HepG2 (cell line): ENCODE results near the gene CNTFR. TPM values are rescaled to one million over a fixed set of nuclear protein-coding genes. Genes with fewer than 3 reads are reported as not detected.

ENCODE experiments used
- ATF7-NPFF ChIP-seq: sonication (generic); formaldehyde crosslinking; IDR thresholded peaks from 2 replicates; pipeline ENCODE4 v1.8.1; 2023; ENCODE audit warnings: mild to moderate bottlenecking, low read depth, missing genetic modification reagents, moderate library complexity
- GZF1 ChIP-seq: sonication (generic); formaldehyde crosslinking; IDR thresholded peaks from 2 replicates; pipeline ENCODE4 v1.5.1; 2020; ENCODE audit warnings: mild to moderate bottlenecking, missing genetic modification reagents
- HES4 ChIP-seq: sonication (generic); formaldehyde crosslinking; IDR thresholded peaks from 2 replicates; pipeline ENCODE4 v1.9.0; 2021; ENCODE audit warnings: mild to moderate bottlenecking, missing genetic modification reagents, borderline replicate concordance
- JUND ChIP-seq: sonication (generic); formaldehyde crosslinking; IDR thresholded peaks from 2 replicates; pipeline ENCODE4 v1.8.0; 2022; ENCODE audit warnings: mild to moderate bottlenecking, missing genetic modification reagents
- KDM2A ChIP-seq: sonication (generic); formaldehyde crosslinking; IDR thresholded peaks from 2 replicates; pipeline ENCODE4 v1.4.0; 2020; ENCODE audit warnings: low read depth, missing genetic modification reagents, borderline replicate concordance
- KLF9 ChIP-seq: IDR thresholded peaks from 2 replicates; pipeline ENCODE4 v1.6.1; 2016; ENCODE audit warnings: low read depth
- NCOA1 ChIP-seq: sonication (generic); formaldehyde crosslinking; IDR thresholded peaks from 2 replicates; pipeline ENCODE4 v1.9.0; 2021; ENCODE audit warnings: missing genetic modification reagents
- NCOR1 ChIP-seq: fragments of 200-600 bp; sonication (generic); IDR thresholded peaks from 2 replicates; pipeline ENCODE4 v1.7.0; 2017; ENCODE audit warnings: antibody characterized with exemption, low read length, borderline replicate concordance
- RARA ChIP-seq: IDR thresholded peaks from 2 replicates; pipeline ENCODE4 v1.6.1; 2016; ENCODE audit warnings: missing genetic modification reagents, missing compliant biosample characterization
- RBM39 ChIP-seq: fragments of 200-400 bp; formaldehyde crosslinking; IDR thresholded peaks from one replicate; pipeline ENCODE4 v1.6.1; 2018; ENCODE audit warnings: antibody characterized with exemption, mild to moderate bottlenecking, low read depth, low read length; ENCODE audit not compliant: poor library complexity, severe bottlenecking
- RCOR2 ChIP-seq: IDR thresholded peaks from 2 replicates; pipeline ENCODE4 v1.6.1; 2016; ENCODE audit warnings: missing biosample characterization, missing genetic modification reagents
- SMAD3 ChIP-seq: sonication (generic); formaldehyde crosslinking; IDR thresholded peaks from 2 replicates; pipeline ENCODE4 v1.4.0; 2020; ENCODE audit warnings: missing genetic modification reagents
- SMC3 ChIP-seq: IDR thresholded peaks from 2 replicates; pipeline ENCODE4 v1.6.1; 2011; ENCODE audit warnings: low read length, improper control_type of control experiment
- SP1 ChIP-seq, 2 experiments: fragments of 450-650 bp in 1 of 2; sonication (generic) in 1 of 2; formaldehyde crosslinking in 1 of 2; IDR thresholded peaks; 2 replicates each; pipeline versions ENCODE4 v1.4.0 to v1.6.1; 2016 to 2020; ENCODE audit warnings: missing genetic modification reagents in 1 of 2
- SPEN ChIP-seq: sonication (generic); formaldehyde crosslinking; IDR thresholded peaks from 2 replicates; pipeline ENCODE4 v1.5.1; 2020; ENCODE audit warnings: low read depth, mild to moderate bottlenecking, missing genetic modification reagents
- STAG1 ChIP-seq: sonication (generic); formaldehyde crosslinking; IDR thresholded peaks from 2 replicates; pipeline ENCODE4 v1.4.0; 2020; ENCODE audit warnings: missing genetic modification reagents
- ZNF260 ChIP-seq: sonication (generic); formaldehyde crosslinking; IDR thresholded peaks from 2 replicates; pipeline ENCODE4 v1.4.0; 2020; ENCODE audit warnings: missing genetic modification reagents, low read depth, mild to moderate bottlenecking, borderline replicate concordance
- ZNF446 ChIP-seq: sonication (generic); formaldehyde crosslinking; IDR thresholded peaks from 2 replicates; pipeline ENCODE4 v1.5.0; 2020; ENCODE audit warnings: mild to moderate bottlenecking, missing genetic modification reagents
- ZNF777 ChIP-seq: sonication (generic); formaldehyde crosslinking; IDR thresholded peaks from 2 replicates; pipeline ENCODE4 v1.4.0; 2020; ENCODE audit warnings: missing genetic modification reagents
- polyA plus RNA-seq, 8 experiments: library from polyadenylated mRNA; depleted of rRNA in 3 of 8; stranded (reverse) in 7 of 8; unstranded in 1 of 8; fragments of >200 nt; fragmentation: Illumina TruSeq in 4 of 8; extraction: Trizol in 4 of 8; gene quantifications; 2 replicates each; pipeline versions ENCODE4 v1.2.1 to v1.2.3, GENCODE V29; 2011 to 2016; ENCODE audit warnings: low read depth in 4 of 8, missing spikeins in 1 of 8, mixed read lengths in 1 of 8; ENCODE audit not compliant: insufficient read depth in 1 of 8
- total RNA-seq, 5 experiments: library from RNA; depleted of rRNA; stranded (reverse); fragments of >200 nt; fragmentation: Illumina TruSeq; extraction: Trizol; gene quantifications; 2 replicates each; pipeline ENCODE4 v1.2.3, GENCODE V29; 2016; ENCODE audit warnings: low read depth in 1 of 5
- TF ChIP-seq, protein P1 (sequence below): sonication (generic); formaldehyde crosslinking; IDR thresholded peaks from 2 replicates; pipeline ENCODE4 v1.5.0; 2020; ENCODE audit warnings: missing genetic modification reagents
- TF ChIP-seq, protein P2 (sequence below): sonication (generic); formaldehyde crosslinking; IDR thresholded peaks from 2 replicates; pipeline ENCODE4 v1.8.1; 2023; ENCODE audit warnings: mild to moderate bottlenecking, missing genetic modification reagents
- TF ChIP-seq, protein P3 (sequence below): sonication (generic); formaldehyde crosslinking; IDR thresholded peaks from 2 replicates; pipeline ENCODE4 v1.5.0; 2020; ENCODE audit warnings: missing genetic modification reagents, mild to moderate bottlenecking, borderline replicate concordance
- TF ChIP-seq, protein P4 (sequence below): IDR thresholded peaks from 2 replicates; pipeline ENCODE4 v1.4.0; 2020; ENCODE audit warnings: mild to moderate bottlenecking, missing genetic modification reagents

Gene CNTFR
- total and polyA plus RNA-seq, 2 of the 13 experiments (the other 11 are each of a cell fraction or from before 2014, with no cell fraction given) = not detected

DNA sequence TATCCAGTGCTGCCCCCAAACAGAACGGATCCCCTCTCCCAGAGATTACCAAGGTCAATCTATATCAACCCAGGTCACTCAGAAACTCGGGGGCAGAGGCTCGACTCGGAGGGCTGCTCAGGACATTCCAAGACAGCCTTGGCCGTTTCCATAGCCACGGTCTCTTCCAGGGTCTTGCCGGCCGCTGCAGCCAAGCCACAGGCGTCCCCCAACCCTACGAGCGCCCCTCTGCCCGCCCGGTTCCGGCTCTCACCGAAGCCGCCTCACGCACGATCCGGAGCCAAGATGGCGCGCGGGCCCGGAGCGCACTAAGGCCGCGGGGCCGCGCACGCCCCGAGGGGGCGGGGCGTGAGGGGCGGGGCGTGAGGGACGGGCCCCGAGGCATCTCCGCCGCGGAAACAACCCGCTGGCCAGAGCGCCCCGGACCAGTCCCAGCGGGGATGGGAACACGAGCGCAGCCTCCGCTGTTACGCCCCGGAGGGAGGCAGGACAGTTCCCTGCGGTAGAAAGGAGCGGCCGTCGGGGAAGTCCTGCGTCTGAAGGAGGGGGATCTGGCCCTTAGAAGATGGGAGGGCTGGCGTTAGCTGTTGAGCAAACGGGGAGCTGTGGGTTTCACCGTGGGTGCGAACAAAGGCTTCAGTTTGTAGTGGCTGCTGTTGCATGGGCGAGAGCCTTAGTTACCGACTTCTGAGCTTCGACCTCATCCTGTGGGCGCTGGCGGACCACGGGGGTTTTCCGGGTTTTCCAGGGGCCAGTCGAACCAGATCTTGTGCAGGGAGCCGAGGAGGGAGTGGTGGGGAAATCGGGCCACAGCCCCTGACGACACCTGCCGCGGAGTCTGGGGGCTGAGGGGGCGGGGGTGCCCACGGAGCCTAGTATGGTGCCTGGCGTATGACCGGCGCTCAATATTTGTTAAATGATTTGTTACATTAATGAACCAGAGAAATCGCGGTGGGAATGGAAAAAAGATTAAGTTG lies 22.6 kb upstream of the CNTFR start, which contains the start of gene RPP25L (continued):
- TF ChIP-seq GZF1 (no peak), ATF7-NPFF (no peak; the same call in 1 of the 2 replicates), RARA (no peak), SMC3 (no peak), RBM39 (peak; percentile 38), SPEN (peak; percentile 61; the same call in 1 of the 2 replicates), SP1 (IDR thresholded peaks at IDR 0.05) (no peak), SP1 (CRISPR knock-in tag; IDR thresholded peaks at IDR 0.05) (peak; percentile 68), NCOR1 (no peak), NCOA1 (CRISPR knock-in tag) (no peak), KLF9 (CRISPR knock-in tag) (no peak), KDM2A (CRISPR knock-in tag) (peak; percentile 70), RCOR2 (CRISPR knock-in tag) (no peak), SMAD3 (CRISPR knock-in tag) (0 out of 2 replicates have a peak, but pooled peaks have one; percentile 33), HES4 (no peak), ZNF777 (CRISPR knock-in tag) (peak; percentile 97), JUND (CRISPR knock-in tag) (no peak), ZNF446 (0 out of 2 replicates have a peak, but pooled peaks have one; percentile 29), STAG1 (CRISPR knock-in tag) (no peak), ZNF260 (no peak)
- TF ChIP-seq, protein P1, sequence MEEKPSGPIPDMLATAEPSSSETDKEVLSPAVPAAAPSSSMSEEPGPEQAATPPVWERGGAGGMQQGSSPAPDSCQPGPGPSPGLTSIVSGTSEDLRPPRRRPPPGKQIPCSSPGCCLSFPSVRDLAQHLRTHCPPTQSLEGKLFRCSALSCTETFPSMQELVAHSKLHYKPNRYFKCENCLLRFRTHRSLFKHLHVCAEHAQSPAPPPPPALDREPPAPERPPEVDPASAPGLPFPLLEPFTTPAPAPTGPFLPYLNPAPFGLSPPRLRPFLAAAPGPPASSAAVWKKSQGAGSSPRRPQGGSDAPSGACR = no peak
- TF ChIP-seq, protein P2, sequence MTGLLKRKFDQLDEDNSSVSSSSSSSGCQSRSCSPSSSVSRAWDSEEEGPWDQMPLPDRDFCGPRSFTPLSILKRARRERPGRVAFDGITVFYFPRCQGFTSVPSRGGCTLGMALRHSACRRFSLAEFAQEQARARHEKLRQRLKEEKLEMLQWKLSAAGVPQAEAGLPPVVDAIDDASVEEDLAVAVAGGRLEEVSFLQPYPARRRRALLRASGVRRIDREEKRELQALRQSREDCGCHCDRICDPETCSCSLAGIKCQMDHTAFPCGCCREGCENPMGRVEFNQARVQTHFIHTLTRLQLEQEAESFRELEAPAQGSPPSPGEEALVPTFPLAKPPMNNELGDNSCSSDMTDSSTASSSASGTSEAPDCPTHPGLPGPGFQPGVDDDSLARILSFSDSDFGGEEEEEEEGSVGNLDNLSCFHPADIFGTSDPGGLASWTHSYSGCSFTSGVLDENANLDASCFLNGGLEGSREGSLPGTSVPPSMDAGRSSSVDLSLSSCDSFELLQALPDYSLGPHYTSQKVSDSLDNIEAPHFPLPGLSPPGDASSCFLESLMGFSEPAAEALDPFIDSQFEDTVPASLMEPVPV (CRISPR knock-in tag) = no peak
- TF ChIP-seq, protein P3, sequence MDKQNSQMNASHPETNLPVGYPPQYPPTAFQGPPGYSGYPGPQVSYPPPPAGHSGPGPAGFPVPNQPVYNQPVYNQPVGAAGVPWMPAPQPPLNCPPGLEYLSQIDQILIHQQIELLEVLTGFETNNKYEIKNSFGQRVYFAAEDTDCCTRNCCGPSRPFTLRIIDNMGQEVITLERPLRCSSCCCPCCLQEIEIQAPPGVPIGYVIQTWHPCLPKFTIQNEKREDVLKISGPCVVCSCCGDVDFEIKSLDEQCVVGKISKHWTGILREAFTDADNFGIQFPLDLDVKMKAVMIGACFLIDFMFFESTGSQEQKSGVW (CRISPR knock-in tag) = no peak
- TF ChIP-seq, protein P4, sequence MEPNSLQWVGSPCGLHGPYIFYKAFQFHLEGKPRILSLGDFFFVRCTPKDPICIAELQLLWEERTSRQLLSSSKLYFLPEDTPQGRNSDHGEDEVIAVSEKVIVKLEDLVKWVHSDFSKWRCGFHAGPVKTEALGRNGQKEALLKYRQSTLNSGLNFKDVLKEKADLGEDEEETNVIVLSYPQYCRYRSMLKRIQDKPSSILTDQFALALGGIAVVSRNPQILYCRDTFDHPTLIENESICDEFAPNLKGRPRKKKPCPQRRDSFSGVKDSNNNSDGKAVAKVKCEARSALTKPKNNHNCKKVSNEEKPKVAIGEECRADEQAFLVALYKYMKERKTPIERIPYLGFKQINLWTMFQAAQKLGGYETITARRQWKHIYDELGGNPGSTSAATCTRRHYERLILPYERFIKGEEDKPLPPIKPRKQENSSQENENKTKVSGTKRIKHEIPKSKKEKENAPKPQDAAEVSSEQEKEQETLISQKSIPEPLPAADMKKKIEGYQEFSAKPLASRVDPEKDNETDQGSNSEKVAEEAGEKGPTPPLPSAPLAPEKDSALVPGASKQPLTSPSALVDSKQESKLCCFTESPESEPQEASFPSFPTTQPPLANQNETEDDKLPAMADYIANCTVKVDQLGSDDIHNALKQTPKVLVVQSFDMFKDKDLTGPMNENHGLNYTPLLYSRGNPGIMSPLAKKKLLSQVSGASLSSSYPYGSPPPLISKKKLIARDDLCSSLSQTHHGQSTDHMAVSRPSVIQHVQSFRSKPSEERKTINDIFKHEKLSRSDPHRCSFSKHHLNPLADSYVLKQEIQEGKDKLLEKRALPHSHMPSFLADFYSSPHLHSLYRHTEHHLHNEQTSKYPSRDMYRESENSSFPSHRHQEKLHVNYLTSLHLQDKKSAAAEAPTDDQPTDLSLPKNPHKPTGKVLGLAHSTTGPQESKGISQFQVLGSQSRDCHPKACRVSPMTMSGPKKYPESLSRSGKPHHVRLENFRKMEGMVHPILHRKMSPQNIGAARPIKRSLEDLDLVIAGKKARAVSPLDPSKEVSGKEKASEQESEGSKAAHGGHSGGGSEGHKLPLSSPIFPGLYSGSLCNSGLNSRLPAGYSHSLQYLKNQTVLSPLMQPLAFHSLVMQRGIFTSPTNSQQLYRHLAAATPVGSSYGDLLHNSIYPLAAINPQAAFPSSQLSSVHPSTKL (CRISPR knock-in tag) = no peak
